H54 (cell line): ENCODE data around the gene MEGF11.

ENCODE experiments used
- DNase-seq: peaks from one replicate; pipeline ENCODE4 v3.0.0; 2011; ENCODE audit warnings: low spot score, mixed read lengths; ENCODE audit not compliant: insufficient read length
- FAIRE-seq: peaks from 3 replicates; lab custom pipeline; 2011; peaks lifted over from hg19 to GRCh38; lab: Jason Lieb, UNC
- POLR2A ChIP-seq: IDR thresholded peaks from 2 replicates; pipeline ENCODE4 v1.6.1; 2011; ENCODE audit warnings: low read depth, mild to moderate bottlenecking, low read length

Gene MEGF11

GRCh38 chr15:66172324-66172980 lies 81.1 kb downstream of the MEGF11 start:
- FAIRE-seq (no peak), DNase-seq (no peak)
- no peak for TF ChIP-seq POLR2A

GRCh38 chr15:66171841-66172240 lies 81.7 kb downstream of the MEGF11 start:
- DNase-seq (no peak), FAIRE-seq (no peak)
- TF ChIP-seq POLR2A = no peak

GRCh38 chr15:66170716-66171115 lies 82.8 kb downstream of the MEGF11 start:
- no peak for TF ChIP-seq POLR2A
- no peak for FAIRE-seq
- no peak for DNase-seq

- DNase-seq (no peak), FAIRE-seq (no peak)
Measured at GRCh38 chr15:66170042-66170441, 83.5 kb downstream of the MEGF11 start.

GRCh38 chr15:66169625-66170024 lies 83.9 kb downstream of the MEGF11 start:
- TF ChIP-seq POLR2A = no peak
- FAIRE-seq (no peak), DNase-seq (no peak)

More at GRCh38 chr15:66170042-66170441, 83.5 kb downstream of the MEGF11 start:
- no peak for TF ChIP-seq POLR2A

- no peak for FAIRE-seq
- no peak for TF ChIP-seq POLR2A
- DNase-seq = no peak
Measured at GRCh38 chr15:66169023-66169422, 84.5 kb downstream of the MEGF11 start.

- DNase-seq = no peak
- TF ChIP-seq POLR2A = no peak
- no peak for FAIRE-seq
Measured at GRCh38 chr15:66167854-66168253, 85.7 kb downstream of the MEGF11 start.

- DNase-seq (no peak), FAIRE-seq (no peak)
- no peak for TF ChIP-seq POLR2A
Measured at GRCh38 chr15:66165856-66166255, 87.7 kb downstream of the MEGF11 start.

GRCh38 chr15:66164788-66165187 lies 88.8 kb downstream of the MEGF11 start:
- DNase-seq (no peak), FAIRE-seq (no peak)
- TF ChIP-seq POLR2A = no peak

- no peak for DNase-seq
- no peak for TF ChIP-seq POLR2A
- FAIRE-seq = no peak
Measured at GRCh38 chr15:66163553-66163952, 90.0 kb downstream of the MEGF11 start.

- TF ChIP-seq POLR2A = no peak
- DNase-seq = no peak
- no peak for FAIRE-seq
Measured at GRCh38 chr15:66162286-66162685, 91.3 kb downstream of the MEGF11 start.

- TF ChIP-seq POLR2A = no peak
- FAIRE-seq (no peak), DNase-seq (no peak)
Measured at GRCh38 chr15:66161575-66162118, 91.9 kb downstream of the MEGF11 start.

GRCh38 chr15:66161108-66161507 lies 92.4 kb downstream of the MEGF11 start:
- DNase-seq (no peak), FAIRE-seq (no peak)
- no peak for TF ChIP-seq POLR2A

GRCh38 chr15:66157507-66157906 lies 96.0 kb downstream of the MEGF11 start:
- TF ChIP-seq POLR2A = no peak
- DNase-seq (no peak), FAIRE-seq (no peak)
